K562 (cell line): Measurements from ENCODE around the gene RPN1. TPM values are rescaled to one million over a fixed set of nuclear protein-coding genes. Genes with fewer than 3 reads are reported as not detected.

Experiments used
- ATAC-seq: fragments of 200-7000 bp; cut with Tn5 transposase; 3 replicates; pipeline ENCODE4 v1.9.1; 2020; ENCODE audit warnings: moderate library complexity
- BruUV-seq: library from RNA; stranded (reverse); fragments of 400-500 nt; replicated peaks from 2 replicates; lab custom pipeline; 2021; lab: Mats Ljungman, UMichigan
- CTCF ChIA-PET: fragments of 300-600 bp; formaldehyde crosslinking; extraction: SDS; loops from one replicate; lab custom pipeline; 2021; ENCODE audit warnings: low intra/inter-chr PET ratio; lab: Yijun Ruan, JAX
- POLR2A ChIA-PET: fragments of 300-600, 350-650 bp; sonication (Branson Sonifier 250); formaldehyde crosslinking; extraction: SDS; loops from one replicate; lab custom pipeline; 2021; ENCODE audit warnings: antibody characterized with exemption, inconsistent platforms; lab: Yijun Ruan, JAX
- DNase-seq, 4 experiments: peaks; one replicate each; pipeline versions ENCODE4 v3.0.0 to v3.0.0-alpha.2; 2011 to 2018; ENCODE audit warnings: low spot score in 3 of 4, mixed read lengths in 3 of 4; ENCODE audit errors: extremely low read depth in 1 of 4
- FAIRE-seq: peaks from 2 replicates; lab custom pipeline; 2011; peaks lifted over from hg19 to GRCh38; lab: Jason Lieb, UNC
- H2AFZ ChIP-seq: 2 replicates; pipeline ENCODE4 v1.6.0; 2011; ENCODE audit warnings: low read depth, low read length, control low read depth, inconsistent platforms
- H3K27ac ChIP-seq: fragments of 200-600 bp; 3 replicates; pipeline ENCODE4 v1.8.0; 2011; ENCODE audit warnings: low read depth, mild to moderate bottlenecking, control low read depth, inconsistent platforms, low read length, moderate library complexity, mixed read lengths; ENCODE audit errors: extremely low read depth
- H3K27me3 ChIP-seq, 2 experiments: fragments of 300-600 bp in 1 of 2; 2 replicates in 1 of 2; 3 replicates in 1 of 2; pipeline versions ENCODE4 v1.6.0 to v1.8.0; 2011; ENCODE audit warnings: inconsistent platforms in 2 of 2, low read length in 2 of 2, mild to moderate bottlenecking in 1 of 2, mixed read lengths in 1 of 2, moderate library complexity in 1 of 2; ENCODE audit not compliant: control insufficient read depth in 2 of 2, insufficient read depth in 2 of 2
- H3K36me3 ChIP-seq: fragments of 300-600 bp; 3 replicates; pipeline ENCODE4 v1.8.0; 2011; ENCODE audit warnings: mild to moderate bottlenecking, low read length, inconsistent platforms; ENCODE audit not compliant: control insufficient read depth, insufficient read depth
- H3K4me1 ChIP-seq, 2 experiments: fragments of 200-600 bp in 1 of 2; replicated peaks in 1 of 2; 2 replicates in 1 of 2; 3 replicates in 1 of 2; pipeline versions ENCODE4 v1.5.1 to v1.8.0; 2011; ENCODE audit warnings: inconsistent platforms in 2 of 2, low read length in 2 of 2, mild to moderate bottlenecking in 1 of 2, mixed read lengths in 1 of 2, moderate library complexity in 1 of 2; ENCODE audit not compliant: control insufficient read depth in 2 of 2, insufficient read depth in 2 of 2
- H3K4me2 ChIP-seq: 2 replicates; pipeline ENCODE4 v1.6.1; 2011; ENCODE audit warnings: low read length, control low read depth, inconsistent platforms, mixed read lengths; ENCODE audit not compliant: insufficient read depth
- H3K4me3 ChIP-seq: fragments of 200-600 bp; sonication (generic), shearing (Covaris generic); 2 replicates; pipeline ENCODE4 v1.5.1; 2016; ENCODE audit warnings: control low read depth, inconsistent platforms
- H3K79me2 ChIP-seq: fragments of 200-600 bp; 3 replicates; pipeline ENCODE4 v1.8.0; 2011; ENCODE audit warnings: low read length, inconsistent platforms; ENCODE audit not compliant: control insufficient read depth, insufficient read depth
- H3K9ac ChIP-seq, 2 experiments: 2 replicates each; pipeline versions ENCODE4 v1.6.0 to v1.6.1; 2011; ENCODE audit warnings: low read depth in 2 of 2, low read length in 2 of 2, control low read depth in 1 of 2, inconsistent platforms in 1 of 2, mild to moderate bottlenecking in 1 of 2, mixed read lengths in 1 of 2; ENCODE audit not compliant: insufficient read depth in 1 of 2
- H3K9me1 ChIP-seq: one replicate; pipeline ENCODE4 v1.6.0; 2011; ENCODE audit warnings: inconsistent platforms, mild to moderate bottlenecking, low read length, moderate library complexity; ENCODE audit not compliant: control insufficient read depth, insufficient read depth
- H3K9me3 ChIP-seq: replicated peaks from 2 replicates; pipeline ENCODE4 v1.5.1; 2011; ENCODE audit warnings: low read depth, low read length, inconsistent platforms; ENCODE audit not compliant: control insufficient read depth, insufficient read depth
- H4K20me1 ChIP-seq: replicated peaks from 2 replicates; pipeline ENCODE4 v1.6.1; 2011; ENCODE audit warnings: low read length, inconsistent platforms, mixed read lengths; ENCODE audit not compliant: control insufficient read depth, insufficient read depth
- IRF1 ChIP-seq: sonication (generic); formaldehyde crosslinking; IDR thresholded peaks from 2 replicates; pipeline ENCODE4 v1.8.0; 2022; ENCODE audit warnings: missing genetic modification reagents, mild to moderate bottlenecking, borderline replicate concordance
- KAT7 ChIP-seq: sonication (generic); formaldehyde crosslinking; IDR thresholded peaks from 2 replicates; pipeline ENCODE4 v1.8.0; 2022; ENCODE audit warnings: missing genetic modification reagents, mild to moderate bottlenecking, borderline replicate concordance
- RBM15 ChIP-seq: fragments of 200-400 bp; formaldehyde crosslinking; IDR thresholded peaks from 2 replicates; pipeline ENCODE4 v1.6.1; 2018; ENCODE audit warnings: mild to moderate bottlenecking, low read length, moderate library complexity; ENCODE audit not compliant: insufficient read depth
- SETDB1 ChIP-seq: IDR thresholded peaks from one replicate; pipeline ENCODE4 v1.6.1; 2012; ENCODE audit warnings: low read length, control low read depth, inconsistent platforms
- ZFP1 ChIP-seq: fragments of 450-650 bp; formaldehyde crosslinking; IDR thresholded peaks from 2 replicates; pipeline ENCODE4 v1.4.0; 2020; ENCODE audit warnings: mild to moderate bottlenecking, mixed read lengths
- ZNF134 ChIP-seq: fragments of 250-450 bp; sonication (Bioruptor Pico); conservative IDR thresholded peaks from 2 replicates; pipeline ENCODE4 v1.4.0; 2020
- ZNF146 ChIP-seq: IDR thresholded peaks from one replicate; pipeline ENCODE4 v1.6.1; 2018; ENCODE audit warnings: missing compliant biosample characterization; ENCODE audit not compliant: unreplicated experiment
- whole genome bisulfite sequencing: fragments of 100-300 bp; shearing (Covaris generic); methylation state at CpG from one replicate; pipeline ENCODE4 v1.1.6; 2016; ENCODE audit warnings: low coverage, mixed read lengths; ENCODE audit not compliant: insufficient coverage; ENCODE audit errors: missing lambda C conversion rate; 5-methylcytosine and 5-hydroxymethylcytosine counted together
- in situ Hi-C: fragments of 300-500 bp; cut with MboI; formaldehyde crosslinking; loops from 4 replicates; pipeline ENCODE4 v1.15.0; 2018; ENCODE audit warnings: inconsistent platforms, mixed read lengths
- intact Hi-C: fragments of 100-400 bp; cut with micrococcal nuclease; formaldehyde crosslinking; loops from 2 replicates; pipeline ENCODE4 v1.14.2; 2022
- polyA plus RNA-seq, 8 experiments: library from polyadenylated mRNA; depleted of rRNA in 4 of 8; stranded (reverse) in 5 of 8; unstranded in 3 of 8; fragments of >200 nt; fragmentation: Nextera tagmentation in 2 of 8; fragmentation: Illumina TruSeq in 1 of 8; extraction: Ambion mirVana in 2 of 8; extraction: Trizol in 1 of 8; gene quantifications; 2 replicates each; pipeline versions ENCODE4 v1.2.1 to v1.2.3, GENCODE V29; 2011 to 2014; ENCODE audit warnings: inconsistent platforms in 1 of 8, missing spikeins in 1 of 8
- total RNA-seq, 7 experiments: library from RNA; depleted of rRNA in 6 of 7; stranded (reverse); fragments of >200 nt in 6 of 7; fragmentation: Illumina TruSeq in 2 of 7; extraction: Trizol in 2 of 7; gene quantifications; 2 replicates each; pipeline versions ENCODE4 v1.2.1 to v1.2.3, GENCODE V29; 2011 to 2021; ENCODE audit warnings: low replicate concordance in 1 of 7
- TF ChIP-seq, protein P1 (sequence below), 3 experiments: fragments of 200-800 bp in 1 of 3; sonication (Bioruptor generic) in 1 of 3; sonication (generic) in 1 of 3; formaldehyde crosslinking in 1 of 3; IDR thresholded peaks; 2 replicates each; pipeline versions ENCODE4 v1.6.1 to v1.8.0; 2016 to 2022; ENCODE audit warnings: mild to moderate bottlenecking in 2 of 3, missing compliant biosample characterization in 2 of 3, missing genetic modification characterization in 2 of 3, missing genetic modification reagents in 1 of 3
- TF ChIP-seq, protein P2 (sequence below): fragments of 250-450 bp; sonication (Bioruptor Pico); IDR thresholded peaks from 2 replicates; pipeline ENCODE4 v1.4.0; 2020; ENCODE audit warnings: mild to moderate bottlenecking, moderate library complexity
- TF ChIP-seq, protein P3 (sequence below): fragments of 450-650 bp; formaldehyde crosslinking; conservative IDR thresholded peaks from 2 replicates; pipeline ENCODE4 v1.4.0; 2022; ENCODE audit warnings: mild to moderate bottlenecking, missing genetic modification characterization

RPN1 gene
- total and polyA plus RNA-seq, 9 of the 15 experiments (the other 6 are each of a cell fraction or from before 2014, with no cell fraction given), result 39.5 to 300 (median 148) TPM

GRCh38 chr3:128591738-128592426, 58.7 kb downstream of the RPN1 start:
- Histone ChIP-seq H3K27ac (no peak overlapping the region), H3K4me1 (peaks cover 0 to 5% of the 10 kb centered on the region in 2 experiments; a peak in 1 of 5 replicates), H4K20me1 (no peaks in the 10 kb centered on the region), H3K27me3 (no peaks in the 10 kb centered on the region), H3K9ac (no peak overlapping the region; a peak in 1 of 4 replicates), H3K36me3 (no peaks in the 10 kb centered on the region), H3K9me3 (no peaks in the 10 kb centered on the region), H3K4me3 (no peak overlapping the region), H2AFZ (no peak overlapping the region), H3K79me2 (no peaks in the 10 kb centered on the region), H3K4me2 (no peak overlapping the region), H3K9me1 (no peaks in the 10 kb centered on the region)
- DNase-seq (no peak), ATAC-seq (no peak), FAIRE-seq (no peak)
- ChIA-PET POLR2A (no interaction called here), CTCF (interaction anchor here (0.6 kb wide), 1 partner anchor 203 kb away, joined by 3 read pairs; no protein-coding TSS in a partner anchor)
- in situ Hi-C loops (no loop called here), intact Hi-C loops (loop anchor here (5.0 kb wide), 1 partner anchor 205 kb away; no protein-coding TSS in a partner anchor)
- no TSS peak for BruUV-seq
- WGBS, result 79% methylated on average over 3 of the region's 5 CpGs
- TF ChIP-seq ZNF146 (no peak), SETDB1 (no peak), KAT7 (CRISPR knock-in tag) (no peak), IRF1 (CRISPR knock-in tag) (no peak), ZFP1 (CRISPR knock-in tag) (no peak), ZNF134 (CRISPR knock-in tag) (no peak), RBM15 (no peak)
- TF ChIP-seq, protein P1, sequence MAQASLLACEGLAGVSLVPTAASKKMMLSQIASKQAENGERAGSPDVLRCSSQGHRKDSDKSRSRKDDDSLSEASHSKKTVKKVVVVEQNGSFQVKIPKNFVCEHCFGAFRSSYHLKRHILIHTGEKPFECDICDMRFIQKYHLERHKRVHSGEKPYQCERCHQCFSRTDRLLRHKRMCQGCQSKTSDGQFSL (CRISPR knock-in tag; IDR thresholded peaks at IDR 0.05), result no peak
- TF ChIP-seq, protein P1 (tag; IDR thresholded peaks at IDR 0.05), result no peak
- TF ChIP-seq, protein P2, sequence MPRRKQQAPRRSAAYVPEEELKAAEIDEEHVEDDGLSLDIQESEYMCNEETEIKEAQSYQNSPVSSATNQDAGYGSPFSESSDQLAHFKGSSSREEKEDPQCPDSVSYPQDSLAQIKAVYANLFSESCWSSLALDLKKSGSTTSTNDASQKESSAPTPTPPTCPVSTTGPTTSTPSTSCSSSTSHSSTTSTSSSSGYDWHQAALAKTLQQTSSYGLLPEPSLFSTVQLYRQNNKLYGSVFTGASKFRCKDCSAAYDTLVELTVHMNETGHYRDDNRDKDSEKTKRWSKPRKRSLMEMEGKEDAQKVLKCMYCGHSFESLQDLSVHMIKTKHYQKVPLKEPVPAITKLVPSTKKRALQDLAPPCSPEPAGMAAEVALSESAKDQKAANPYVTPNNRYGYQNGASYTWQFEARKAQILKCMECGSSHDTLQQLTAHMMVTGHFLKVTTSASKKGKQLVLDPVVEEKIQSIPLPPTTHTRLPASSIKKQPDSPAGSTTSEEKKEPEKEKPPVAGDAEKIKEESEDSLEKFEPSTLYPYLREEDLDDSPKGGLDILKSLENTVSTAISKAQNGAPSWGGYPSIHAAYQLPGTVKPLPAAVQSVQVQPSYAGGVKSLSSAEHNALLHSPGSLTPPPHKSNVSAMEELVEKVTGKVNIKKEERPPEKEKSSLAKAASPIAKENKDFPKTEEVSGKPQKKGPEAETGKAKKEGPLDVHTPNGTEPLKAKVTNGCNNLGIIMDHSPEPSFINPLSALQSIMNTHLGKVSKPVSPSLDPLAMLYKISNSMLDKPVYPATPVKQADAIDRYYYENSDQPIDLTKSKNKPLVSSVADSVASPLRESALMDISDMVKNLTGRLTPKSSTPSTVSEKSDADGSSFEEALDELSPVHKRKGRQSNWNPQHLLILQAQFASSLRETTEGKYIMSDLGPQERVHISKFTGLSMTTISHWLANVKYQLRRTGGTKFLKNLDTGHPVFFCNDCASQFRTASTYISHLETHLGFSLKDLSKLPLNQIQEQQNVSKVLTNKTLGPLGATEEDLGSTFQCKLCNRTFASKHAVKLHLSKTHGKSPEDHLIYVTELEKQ (CRISPR knock-in tag), result no peak
- TF ChIP-seq, protein P3, sequence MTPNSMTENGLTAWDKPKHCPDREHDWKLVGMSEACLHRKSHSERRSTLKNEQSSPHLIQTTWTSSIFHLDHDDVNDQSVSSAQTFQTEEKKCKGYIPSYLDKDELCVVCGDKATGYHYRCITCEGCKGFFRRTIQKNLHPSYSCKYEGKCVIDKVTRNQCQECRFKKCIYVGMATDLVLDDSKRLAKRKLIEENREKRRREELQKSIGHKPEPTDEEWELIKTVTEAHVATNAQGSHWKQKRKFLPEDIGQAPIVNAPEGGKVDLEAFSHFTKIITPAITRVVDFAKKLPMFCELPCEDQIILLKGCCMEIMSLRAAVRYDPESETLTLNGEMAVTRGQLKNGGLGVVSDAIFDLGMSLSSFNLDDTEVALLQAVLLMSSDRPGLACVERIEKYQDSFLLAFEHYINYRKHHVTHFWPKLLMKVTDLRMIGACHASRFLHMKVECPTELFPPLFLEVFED (CRISPR knock-in tag), result no peak
